Endothelial cell of umbilical vein (primary cell): ENCODE results near the gene ZNRD2. TPM values are rescaled to one million over a fixed set of nuclear protein-coding genes. Genes with fewer than 3 reads are reported as not detected.

ENCODE experiments used
- BruUV-seq: library from RNA; stranded (reverse); fragments of 400-500 nt; replicated peaks from 2 replicates; lab custom pipeline; 2021; lab: Mats Ljungman, UMichigan
- CTCF ChIA-PET: fragments of 300-600, 350-600 bp; sonication (Branson Sonifier 250); formaldehyde crosslinking; loops from one replicate; lab custom pipeline; 2021; ENCODE audit warnings: antibody characterized with exemption, inconsistent platforms; lab: Charles Lee
- POLR2A ChIA-PET: fragments of 300-600, 350-600 bp; sonication (Branson Sonifier 250); formaldehyde crosslinking; loops from one replicate; lab custom pipeline; 2021; ENCODE audit warnings: antibody characterized with exemption, inconsistent platforms; lab: Charles Lee
- DNase-seq: peaks from one replicate; pipeline ENCODE4 v3.0.0-alpha.2; 2011; ENCODE audit warnings: low read depth, low spot score
- FAIRE-seq: peaks from 2 replicates; lab custom pipeline; 2011; peaks lifted over from hg19 to GRCh38; lab: Jason Lieb, UNC
- H2AFZ ChIP-seq: 2 replicates; pipeline ENCODE4 v1.6.0; 2012; ENCODE audit warnings: low read depth, low read length, control low read depth, inconsistent platforms
- H3K27ac ChIP-seq: 2 replicates; pipeline ENCODE4 v1.5.1; 2011; ENCODE audit warnings: low read depth, mild to moderate bottlenecking, control low read depth, low read length, moderate library complexity; ENCODE audit not compliant: insufficient read depth
- H3K27me3 ChIP-seq, 2 experiments: 2 replicates each; pipeline versions ENCODE4 v1.6.0 to v1.6.1; 2011; ENCODE audit warnings: low read length in 2 of 2, mixed read lengths in 1 of 2; ENCODE audit not compliant: control insufficient read depth in 2 of 2, insufficient read depth in 2 of 2
- H3K36me3 ChIP-seq, 2 experiments: 2 replicates in 1 of 2; 3 replicates in 1 of 2; pipeline ENCODE4 v1.5.1; 2011; ENCODE audit warnings: low read length in 2 of 2, mild to moderate bottlenecking in 1 of 2, moderate library complexity in 1 of 2; ENCODE audit not compliant: control insufficient read depth in 2 of 2, insufficient read depth in 2 of 2; ENCODE audit errors: extremely low read depth in 1 of 2
- H3K4me1 ChIP-seq: 3 replicates; pipeline ENCODE4 v1.5.1; 2011; ENCODE audit warnings: mild to moderate bottlenecking, low read length; ENCODE audit not compliant: control insufficient read depth, insufficient read depth; ENCODE audit errors: extremely low read depth
- H3K4me2 ChIP-seq: 2 replicates; pipeline ENCODE4 v1.6.1; 2011; ENCODE audit warnings: low read length, control low read depth, mixed read lengths; ENCODE audit not compliant: insufficient read depth
- H3K4me3 ChIP-seq, 3 experiments: fragments of 200-600 bp in 1 of 3; sonication (generic), shearing (Covaris generic) in 1 of 3; replicated peaks in 1 of 3; 2 replicates each; pipeline ENCODE4 v1.5.1; 2011 to 2016; ENCODE audit warnings: control low read depth in 3 of 3, low read length in 3 of 3, mild to moderate bottlenecking in 2 of 3, inconsistent platforms in 1 of 3, low read depth in 1 of 3, moderate library complexity in 1 of 3; ENCODE audit not compliant: insufficient read depth in 1 of 3
- H3K79me2 ChIP-seq: 2 replicates; pipeline ENCODE4 v1.6.0; 2012; ENCODE audit warnings: low read length, inconsistent platforms; ENCODE audit not compliant: control insufficient read depth, insufficient read depth
- H3K9ac ChIP-seq: replicated peaks from 2 replicates; pipeline ENCODE3; 2011; ENCODE audit warnings: low read length, control low read depth; ENCODE audit not compliant: insufficient read depth; ENCODE audit errors: extremely low read depth
- H3K9me1 ChIP-seq: replicated peaks from 3 replicates; pipeline ENCODE4 v1.6.0; 2011; ENCODE audit warnings: mild to moderate bottlenecking, low read length; ENCODE audit not compliant: control insufficient read depth, insufficient read depth; ENCODE audit errors: extremely low read depth
- H3K9me3 ChIP-seq: replicated peaks from 2 replicates; pipeline ENCODE4 v1.5.1; 2012; ENCODE audit warnings: low read length, inconsistent platforms; ENCODE audit not compliant: control insufficient read depth, insufficient read depth
- H4K20me1 ChIP-seq: replicated peaks from 2 replicates; pipeline ENCODE3; 2011; ENCODE audit warnings: mild to moderate bottlenecking, low read length; ENCODE audit not compliant: control insufficient read depth, insufficient read depth; ENCODE audit errors: extremely low read depth
- CTCF ChIP-seq, 2 donors: IDR thresholded peaks; 1 replicate in 1 of 2; 2 replicates in 1 of 2; pipeline ENCODE4 v1.5.1; 2011; ENCODE audit warnings: low read length in 2 of 2, mild to moderate bottlenecking in 2 of 2, moderate library complexity in 2 of 2, control low read depth in 1 of 2, inconsistent platforms in 1 of 2, low read depth in 1 of 2; ENCODE audit not compliant: insufficient read depth in 1 of 2; ENCODE audit errors: extremely low read depth in 1 of 2
- EZH2 ChIP-seq: IDR thresholded peaks from 2 replicates; pipeline ENCODE4 v1.6.1; 2012; ENCODE audit warnings: borderline replicate concordance, low read depth, mild to moderate bottlenecking, moderate library complexity, low read length, inconsistent platforms; ENCODE audit not compliant: severe bottlenecking
- FOS ChIP-seq: IDR thresholded peaks from 2 replicates; pipeline ENCODE4 v1.6.1; 2011; ENCODE audit warnings: mild to moderate bottlenecking, low read length, moderate library complexity, borderline replicate concordance; ENCODE audit not compliant: insufficient read depth
- GATA2 ChIP-seq: IDR thresholded peaks from 2 replicates; pipeline ENCODE4 v1.7.0; 2011; ENCODE audit warnings: low read depth, mild to moderate bottlenecking, moderate library complexity, mixed read lengths, low read length; ENCODE audit not compliant: insufficient read length, insufficient read depth
- JUN ChIP-seq: IDR thresholded peaks from 2 replicates; pipeline ENCODE4 v1.6.1; 2011; ENCODE audit warnings: borderline replicate concordance, low read depth; ENCODE audit not compliant: insufficient read length, insufficient read depth
- MAX ChIP-seq: IDR thresholded peaks from 2 replicates; pipeline ENCODE4 v1.6.1; 2011; ENCODE audit not compliant: insufficient read depth, insufficient read length
- MYC ChIP-seq: IDR thresholded peaks from one replicate; pipeline ENCODE4 v1.6.1; 2011; ENCODE audit warnings: mild to moderate bottlenecking, low read depth, low read length
- POLR2A ChIP-seq: IDR thresholded peaks from 2 replicates; pipeline ENCODE4 v1.6.1; 2012; ENCODE audit warnings: low read depth, mild to moderate bottlenecking, control low read depth, low read length
- POLR2AphosphoS5 ChIP-seq: IDR thresholded peaks from 2 replicates; pipeline ENCODE4 v1.6.1; 2012; ENCODE audit warnings: low read depth, mild to moderate bottlenecking, control low read depth, low read length, moderate library complexity; ENCODE audit not compliant: insufficient read depth
- dilution Hi-C: fragments of 300-500 bp; cut with MboI; formaldehyde crosslinking; loops from one replicate; pipeline ENCODE4 v1.15.0; 2019; ENCODE audit warnings: low sequenced_read_pairs; ENCODE audit not compliant: extremely low pct_ligation_motif_present
- intact Hi-C: fragments of 100-400 bp; cut with micrococcal nuclease; formaldehyde crosslinking; loops from one replicate; pipeline ENCODE4 v1.10.0; 2022
- polyA plus RNA-seq, 4 experiments: library from polyadenylated mRNA; depleted of rRNA in 3 of 4; stranded (reverse) in 3 of 4; unstranded in 1 of 4; fragments of >200 nt; gene quantifications; 2 replicates each; pipeline versions ENCODE4 v1.2.1 to v1.2.3, GENCODE V29; 2011 to 2012; ENCODE audit warnings: missing spikeins in 1 of 4
- total RNA-seq: library from RNA; stranded (reverse); gene quantifications from 2 replicates; pipeline ENCODE4 v1.2.3, GENCODE V29; 2021

ZNRD2 gene
- total and polyA plus RNA-seq, 2 donors (not counting 3 experiments of a cell fraction or from before 2014, with no cell fraction given) = 40.8 to 96.7 TPM

- no TSS peak for BruUV-seq
- ChIA-PET CTCF (interaction anchor here (0.6 to 1.6 kb wide), 3 partner anchors 11 to 24 kb away, joined by 4 to 5 read pairs (median 4); partner anchors contain the start of genes FAM89B and ZNRD2), POLR2A (no interaction called here)
- intact Hi-C loops = no loop called here
- no peak overlapping the region for H2AFZ ChIP-seq
- no peak overlapping the region for H3K9ac ChIP-seq
- H3K27ac ChIP-seq = no peak overlapping the region
- no peaks in the 10 kb centered on the region for H3K4me1 ChIP-seq
- H3K4me3 ChIP-seq = no peak overlapping the region
- no peak for TF ChIP-seq CTCF (IDR thresholded peaks at IDR 0.05; ENCODE audit: extremely low read depth in 1 of 2, insufficient read depth in 1 of 2, low read depth in 1 of 2, low read length in 2 of 2)
- no peak for TF ChIP-seq MAX
- TF ChIP-seq GATA2 = no peak
- TF ChIP-seq MYC = no peak
- TF ChIP-seq POLR2AphosphoS5 = no peak
- TF ChIP-seq POLR2A = no peak
- no peak for TF ChIP-seq JUN
- TF ChIP-seq EZH2 = no peak
- TF ChIP-seq FOS = no peak
- dilution Hi-C loops = no loop called here
- no peaks in the 10 kb centered on the region for H4K20me1 ChIP-seq
- DNase-seq = no peak
- no peaks in the 10 kb centered on the region for H3K9me1 ChIP-seq
- H3K9me3 ChIP-seq = no peaks in the 10 kb centered on the region
- FAIRE-seq = no peak
- H3K79me2 ChIP-seq = no peaks in the 10 kb centered on the region
- no peaks in the 10 kb centered on the region for H3K27me3 ChIP-seq
- no peak overlapping the region for H3K4me2 ChIP-seq
- peaks cover 0 to 41% of the 10 kb centered on the region in 2 experiments for H3K36me3 ChIP-seq
Measured at GRCh38 chr11:65548395-65548794, 21.9 kb upstream of the ZNRD2 start.
